GM23338 (cell line): Measurements from ENCODE around the gene RBFOX1. TPM values are rescaled to one million over a fixed set of nuclear protein-coding genes. Genes with fewer than 3 reads are reported as not detected.

Experiments used
- ATAC-seq: fragments of 200-7000 bp; cut with Tn5 transposase; 3 replicates; pipeline ENCODE4 v1.9.1; 2020
- DNase-seq: peaks from one replicate; pipeline ENCODE4 v3.0.0-alpha.2; 2015; ENCODE audit warnings: low spot score
- H2AFZ ChIP-seq: fragments of 200-600 bp; sonication (generic); 2 replicates; pipeline ENCODE4 v1.8.0; 2016; ENCODE audit warnings: antibody characterized with exemption, mild to moderate bottlenecking, moderate library complexity
- H3F3A ChIP-seq: fragments of 200-600 bp; sonication (generic); replicated peaks from 2 replicates; pipeline ENCODE4 v1.8.0; 2017; ENCODE audit warnings: antibody characterized with exemption, mixed run types, low read depth
- H3K27ac ChIP-seq: fragments of 200-600 bp; sonication (generic); 2 replicates; pipeline ENCODE4 v1.6.1; 2016; ENCODE audit warnings: low read depth
- H3K27me3 ChIP-seq: fragments of 200-600 bp; sonication (generic); 2 replicates; pipeline ENCODE4 v1.8.0; 2016; ENCODE audit warnings: mild to moderate bottlenecking, mixed run types, moderate library complexity; ENCODE audit not compliant: insufficient read depth
- H3K36me3 ChIP-seq: fragments of 200-600 bp; sonication (generic); 2 replicates; pipeline ENCODE4 v1.8.0; 2016; ENCODE audit warnings: mild to moderate bottlenecking; ENCODE audit not compliant: insufficient read depth
- H3K4me1 ChIP-seq: fragments of 200-600 bp; sonication (generic); 2 replicates; pipeline ENCODE4 v1.8.0; 2016; ENCODE audit warnings: mild to moderate bottlenecking, moderate library complexity; ENCODE audit not compliant: insufficient read depth
- H3K4me2 ChIP-seq: fragments of 200-600 bp; sonication (generic); 2 replicates; pipeline ENCODE4 v1.7.1; 2017; ENCODE audit warnings: mixed run types
- H3K4me3 ChIP-seq: fragments of 200-600 bp; sonication (generic); 2 replicates; pipeline ENCODE4 v1.6.1; 2016; ENCODE audit warnings: mixed run types
- H3K79me2 ChIP-seq: fragments of 200-600 bp; sonication (generic); replicated peaks from 2 replicates; pipeline ENCODE4 v1.8.0; 2017; ENCODE audit warnings: mild to moderate bottlenecking; ENCODE audit not compliant: insufficient read depth
- H3K9me2 ChIP-seq: fragments of 200-600 bp; sonication (generic); 2 replicates; pipeline ENCODE4 v1.8.0; 2017; ENCODE audit not compliant: insufficient read depth
- H4K20me1 ChIP-seq: fragments of 200-600 bp; sonication (generic); replicated peaks from 2 replicates; pipeline ENCODE4 v1.8.0; 2017; ENCODE audit warnings: mild to moderate bottlenecking; ENCODE audit not compliant: insufficient read depth
- H3K27ac Mint-ChIP-seq: 2 replicates; pipeline ENCODE4 v1.8.0; 2020; ENCODE audit warnings: inconsistent platforms, mild to moderate bottlenecking, moderate library complexity, mixed read lengths
- H3K27me3 Mint-ChIP-seq: 3 replicates; pipeline ENCODE4 v1.8.0; 2022; ENCODE audit warnings: low read depth, mild to moderate bottlenecking, moderate library complexity, mixed read lengths, inconsistent platforms; ENCODE audit not compliant: insufficient read depth, poor library complexity
- H3K36me3 Mint-ChIP-seq: 3 replicates; pipeline ENCODE4 v1.8.0; 2021; ENCODE audit warnings: low read depth, mild to moderate bottlenecking, inconsistent platforms, moderate library complexity, mixed read lengths
- H3K4me1 Mint-ChIP-seq: 3 replicates; pipeline ENCODE4 v1.8.0; 2020; ENCODE audit warnings: mild to moderate bottlenecking, inconsistent platforms, mixed read lengths
- H3K4me3 Mint-ChIP-seq: 3 replicates; pipeline ENCODE4 v1.8.0; 2021; ENCODE audit warnings: moderate library complexity, mild to moderate bottlenecking, inconsistent platforms, mixed read lengths
- H3K9me3 Mint-ChIP-seq: 3 replicates; pipeline ENCODE4 v1.8.0; 2020; ENCODE audit warnings: moderate library complexity, mild to moderate bottlenecking, inconsistent platforms, mixed read lengths
- EZH2phosphoT487 ChIP-seq: fragments of 200-600 bp; sonication (generic); IDR thresholded peaks from one replicate; pipeline ENCODE4 v1.8.1; 2018; ENCODE audit warnings: antibody characterized with exemption; ENCODE audit not compliant: unreplicated experiment
- JUNB ChIP-seq: IDR thresholded peaks from one replicate; pipeline ENCODE4 v1.6.1; 2016; ENCODE audit warnings: antibody characterized with exemption; ENCODE audit not compliant: unreplicated experiment
- polyA plus RNA-seq: library from polyadenylated mRNA; unstranded; fragments of >200 nt; fragmentation: Nextera tagmentation; extraction: Ambion mirVana; gene quantifications from 2 replicates; pipeline ENCODE4 v1.2.1, GENCODE V29; 2016
- total RNA-seq: library from RNA; depleted of rRNA; stranded (reverse); fragments of >200 nt; shearing (Covaris generic); gene quantifications from 2 replicates; pipeline ENCODE4 v1.2.3, GENCODE V29; 2014
- TF ChIP-seq, protein P1 (sequence below), 2 experiments: fragments of 200-600 bp in 1 of 2; sonication (generic) in 1 of 2; conservative IDR thresholded peaks; 2 replicates each; pipeline versions ENCODE4 v1.5.1 to v1.6.1; 2016 to 2017; ENCODE audit warnings: antibody characterized with exemption in 2 of 2, low read depth in 2 of 2, mild to moderate bottlenecking in 2 of 2, moderate library complexity in 1 of 2
- TF ChIP-seq, protein P2 (sequence below): IDR thresholded peaks from 2 replicates; pipeline ENCODE4 v1.6.1; 2016; ENCODE audit warnings: antibody characterized with exemption
- TF ChIP-seq, protein P3 (sequence below): IDR thresholded peaks from one replicate; pipeline ENCODE4 v1.6.1; 2018; ENCODE audit warnings: antibody characterized with exemption; ENCODE audit not compliant: unreplicated experiment

The RBFOX1 gene
- total and polyA plus RNA-seq, 2 experiments from 2014 or later: 2.5 to 3.6 TPM

DNA sequence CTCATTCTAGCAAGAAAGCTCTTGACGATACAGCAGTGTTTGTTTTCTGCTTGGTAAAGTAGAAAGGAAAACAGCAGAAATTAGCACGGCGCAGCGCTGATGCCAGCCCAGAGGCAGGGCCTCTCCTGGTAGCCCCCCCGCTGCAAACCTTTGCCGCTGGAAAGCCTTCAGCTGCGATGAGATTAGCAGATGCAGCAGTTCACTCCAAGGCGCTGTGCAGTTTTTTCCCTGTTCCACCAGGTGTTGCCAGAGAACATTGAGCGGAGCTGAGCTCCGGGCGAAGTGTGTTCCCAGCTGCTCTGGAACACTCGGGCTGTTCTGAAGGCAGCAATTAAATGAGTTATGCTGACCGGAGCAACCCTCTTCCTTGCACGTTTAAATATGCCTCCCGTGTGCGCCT lies 72.5 kb downstream of the RBFOX1 start:
- ATAC-seq (peak; percentile 93), DNase-seq (peak; percentile 45)
- Mint-ChIP-seq H3K27me3 (no peaks in the 10 kb centered on the region), H3K27ac (no peak overlapping the region), H3K36me3 (no peaks in the 10 kb centered on the region), H3K4me1 (peaks cover 9% of the 10 kb centered on the region; the same call in 2 of the 3 replicates), H3K4me3 (no peak overlapping the region), H3K9me3 (peaks cover 5% of the 10 kb centered on the region; the same call in 2 of the 3 replicates)
- Histone ChIP-seq H4K20me1 (no peaks in the 10 kb centered on the region), H3K4me1 (no peaks in the 10 kb centered on the region), H3K27me3 (no peaks in the 10 kb centered on the region), H3K9me2 (no peaks in the 10 kb centered on the region), H3K27ac (no peak overlapping the region), H3K36me3 (no peaks in the 10 kb centered on the region; the same call in 1 of the 2 replicates), H3K4me2 (no peak overlapping the region), H3F3A (no peaks in the 10 kb centered on the region), H3K4me3 (no peak overlapping the region), H2AFZ (no peak overlapping the region), H3K79me2 (no peaks in the 10 kb centered on the region)
- TF ChIP-seq, protein P1, sequence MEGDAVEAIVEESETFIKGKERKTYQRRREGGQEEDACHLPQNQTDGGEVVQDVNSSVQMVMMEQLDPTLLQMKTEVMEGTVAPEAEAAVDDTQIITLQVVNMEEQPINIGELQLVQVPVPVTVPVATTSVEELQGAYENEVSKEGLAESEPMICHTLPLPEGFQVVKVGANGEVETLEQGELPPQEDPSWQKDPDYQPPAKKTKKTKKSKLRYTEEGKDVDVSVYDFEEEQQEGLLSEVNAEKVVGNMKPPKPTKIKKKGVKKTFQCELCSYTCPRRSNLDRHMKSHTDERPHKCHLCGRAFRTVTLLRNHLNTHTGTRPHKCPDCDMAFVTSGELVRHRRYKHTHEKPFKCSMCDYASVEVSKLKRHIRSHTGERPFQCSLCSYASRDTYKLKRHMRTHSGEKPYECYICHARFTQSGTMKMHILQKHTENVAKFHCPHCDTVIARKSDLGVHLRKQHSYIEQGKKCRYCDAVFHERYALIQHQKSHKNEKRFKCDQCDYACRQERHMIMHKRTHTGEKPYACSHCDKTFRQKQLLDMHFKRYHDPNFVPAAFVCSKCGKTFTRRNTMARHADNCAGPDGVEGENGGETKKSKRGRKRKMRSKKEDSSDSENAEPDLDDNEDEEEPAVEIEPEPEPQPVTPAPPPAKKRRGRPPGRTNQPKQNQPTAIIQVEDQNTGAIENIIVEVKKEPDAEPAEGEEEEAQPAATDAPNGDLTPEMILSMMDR (conservative IDR thresholded peaks at IDR 0.05; ENCODE audit: low read depth in 2 of 2): peak; percentile 26 to 52; a peak in 3 of 4 replicates
- TF ChIP-seq, protein P2, sequence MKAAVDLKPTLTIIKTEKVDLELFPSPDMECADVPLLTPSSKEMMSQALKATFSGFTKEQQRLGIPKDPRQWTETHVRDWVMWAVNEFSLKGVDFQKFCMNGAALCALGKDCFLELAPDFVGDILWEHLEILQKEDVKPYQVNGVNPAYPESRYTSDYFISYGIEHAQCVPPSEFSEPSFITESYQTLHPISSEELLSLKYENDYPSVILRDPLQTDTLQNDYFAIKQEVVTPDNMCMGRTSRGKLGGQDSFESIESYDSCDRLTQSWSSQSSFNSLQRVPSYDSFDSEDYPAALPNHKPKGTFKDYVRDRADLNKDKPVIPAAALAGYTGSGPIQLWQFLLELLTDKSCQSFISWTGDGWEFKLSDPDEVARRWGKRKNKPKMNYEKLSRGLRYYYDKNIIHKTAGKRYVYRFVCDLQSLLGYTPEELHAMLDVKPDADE: no peak
- TF ChIP-seq, protein P3, sequence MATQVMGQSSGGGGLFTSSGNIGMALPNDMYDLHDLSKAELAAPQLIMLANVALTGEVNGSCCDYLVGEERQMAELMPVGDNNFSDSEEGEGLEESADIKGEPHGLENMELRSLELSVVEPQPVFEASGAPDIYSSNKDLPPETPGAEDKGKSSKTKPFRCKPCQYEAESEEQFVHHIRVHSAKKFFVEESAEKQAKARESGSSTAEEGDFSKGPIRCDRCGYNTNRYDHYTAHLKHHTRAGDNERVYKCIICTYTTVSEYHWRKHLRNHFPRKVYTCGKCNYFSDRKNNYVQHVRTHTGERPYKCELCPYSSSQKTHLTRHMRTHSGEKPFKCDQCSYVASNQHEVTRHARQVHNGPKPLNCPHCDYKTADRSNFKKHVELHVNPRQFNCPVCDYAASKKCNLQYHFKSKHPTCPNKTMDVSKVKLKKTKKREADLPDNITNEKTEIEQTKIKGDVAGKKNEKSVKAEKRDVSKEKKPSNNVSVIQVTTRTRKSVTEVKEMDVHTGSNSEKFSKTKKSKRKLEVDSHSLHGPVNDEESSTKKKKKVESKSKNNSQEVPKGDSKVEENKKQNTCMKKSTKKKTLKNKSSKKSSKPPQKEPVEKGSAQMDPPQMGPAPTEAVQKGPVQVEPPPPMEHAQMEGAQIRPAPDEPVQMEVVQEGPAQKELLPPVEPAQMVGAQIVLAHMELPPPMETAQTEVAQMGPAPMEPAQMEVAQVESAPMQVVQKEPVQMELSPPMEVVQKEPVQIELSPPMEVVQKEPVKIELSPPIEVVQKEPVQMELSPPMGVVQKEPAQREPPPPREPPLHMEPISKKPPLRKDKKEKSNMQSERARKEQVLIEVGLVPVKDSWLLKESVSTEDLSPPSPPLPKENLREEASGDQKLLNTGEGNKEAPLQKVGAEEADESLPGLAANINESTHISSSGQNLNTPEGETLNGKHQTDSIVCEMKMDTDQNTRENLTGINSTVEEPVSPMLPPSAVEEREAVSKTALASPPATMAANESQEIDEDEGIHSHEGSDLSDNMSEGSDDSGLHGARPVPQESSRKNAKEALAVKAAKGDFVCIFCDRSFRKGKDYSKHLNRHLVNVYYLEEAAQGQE: no peak

DNA sequence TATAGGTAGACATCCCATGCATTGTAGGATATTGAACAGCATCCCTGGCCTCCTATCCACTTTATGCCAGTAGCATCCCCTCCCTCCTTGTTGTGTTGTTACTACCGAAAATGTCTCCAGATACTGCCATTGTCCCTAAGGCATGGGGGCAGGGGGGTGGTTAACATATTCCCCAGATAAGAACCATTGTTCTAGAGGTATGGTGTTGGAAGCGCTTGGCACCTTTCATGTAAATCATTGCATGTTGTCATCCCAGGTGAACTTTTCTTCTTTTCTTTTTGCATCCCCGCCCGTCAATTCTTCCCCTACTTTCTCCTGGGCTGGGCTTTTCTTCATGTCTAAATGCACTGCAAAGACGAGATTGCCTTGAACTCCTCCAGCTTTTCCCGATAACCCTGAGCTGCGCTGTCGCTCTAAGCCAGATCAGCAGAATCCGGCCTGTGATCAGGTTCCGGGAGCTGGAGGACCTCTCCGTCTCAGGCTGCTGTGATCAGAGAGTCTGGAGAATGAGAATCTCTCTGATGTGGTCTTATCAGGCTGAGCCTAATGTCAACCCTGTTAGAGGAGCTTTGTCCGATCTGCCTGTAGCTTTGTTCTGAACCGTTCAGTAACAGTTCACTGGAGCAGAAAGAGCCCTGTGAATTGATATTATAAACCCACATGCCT lies 76.2 kb downstream of the RBFOX1 start:
- Mint-ChIP-seq H3K36me3 (no peaks in the 10 kb centered on the region), H3K27ac (no peak overlapping the region), H3K4me3 (no peak overlapping the region), H3K27me3 (no peaks in the 10 kb centered on the region), H3K9me3 (peaks cover 11% of the 10 kb centered on the region; the same call in 2 of the 3 replicates), H3K4me1 (peaks cover 9% of the 10 kb centered on the region; the same call in 2 of the 3 replicates)
- no peak overlapping the region for H2AFZ ChIP-seq
- no peak overlapping the region for H3K4me2 ChIP-seq
- no peak overlapping the region for H3K4me3 ChIP-seq
- no peaks in the 10 kb centered on the region for H4K20me1 ChIP-seq
- H3K79me2 ChIP-seq: no peaks in the 10 kb centered on the region
- no peaks in the 10 kb centered on the region for H3K27me3 ChIP-seq
- H3K27ac ChIP-seq: no peak overlapping the region
- no peak; the same call in 2 of the 3 replicates for ATAC-seq
- H3K4me1 ChIP-seq: no peaks in the 10 kb centered on the region
- no peaks in the 10 kb centered on the region for H3K36me3 ChIP-seq
- no peaks in the 10 kb centered on the region for H3F3A ChIP-seq
- no peak for DNase-seq
- H3K9me2 ChIP-seq: no peaks in the 10 kb centered on the region
- TF ChIP-seq JUNB (no peak), EZH2phosphoT487 (no peak)
- TF ChIP-seq, protein P3: no peak
